Neuronal stem cell (in vitro differentiated cells): Measurements from ENCODE around the gene TLCD4.
"Not testable (repeated sequence)": the region's sequence is repeated elsewhere in the genome, so short reads cannot be mapped to it uniquely, and the experiment has no call there.

ENCODE experiments used
- DNase-seq: peaks from one replicate; pipeline ENCODE4 v3.0.0-alpha.2; 2013; ENCODE audit warnings: low spot score
- H2AFZ ChIP-seq: one replicate; pipeline ENCODE4 v1.6.1; 2013; ENCODE audit warnings: mild to moderate bottlenecking, low read length, inconsistent platforms
- H2AK5ac ChIP-seq: 2 replicates; pipeline ENCODE4 v1.6.1; 2013; ENCODE audit warnings: low read depth, mild to moderate bottlenecking, inconsistent platforms, low read length, moderate library complexity, mixed read lengths
- H2BK120ac ChIP-seq: 2 replicates; pipeline ENCODE4 v1.6.1; 2013; ENCODE audit warnings: low read depth, mild to moderate bottlenecking, inconsistent platforms, low read length, moderate library complexity, mixed read lengths
- H2BK12ac ChIP-seq: one replicate; pipeline ENCODE4 v1.6.1; 2013; ENCODE audit warnings: low read length, inconsistent platforms
- H2BK15ac ChIP-seq: 2 replicates; pipeline ENCODE4 v1.6.1; 2013; ENCODE audit warnings: mild to moderate bottlenecking, low read length, inconsistent platforms, mixed read lengths
- H2BK5ac ChIP-seq: one replicate; pipeline ENCODE4 v1.6.1; 2013; ENCODE audit warnings: inconsistent platforms, mild to moderate bottlenecking, low read length, moderate library complexity
- H3K14ac ChIP-seq: one replicate; pipeline ENCODE4 v1.6.1; 2013; ENCODE audit warnings: low read length, inconsistent platforms
- H3K18ac ChIP-seq: 2 replicates; pipeline ENCODE4 v1.6.1; 2013; ENCODE audit warnings: low read length, inconsistent platforms
- H3K23ac ChIP-seq: 2 replicates; pipeline ENCODE4 v1.6.1; 2013; ENCODE audit warnings: low read depth, mild to moderate bottlenecking, mixed read lengths, low read length, inconsistent platforms; ENCODE audit not compliant: poor library complexity
- H3K27ac ChIP-seq: replicated peaks from 3 replicates; pipeline ENCODE4 v1.5.1; 2013; ENCODE audit warnings: low read length, inconsistent platforms
- H3K27me3 ChIP-seq, 3 experiments: 2 replicates each; pipeline ENCODE4 v1.6.1; 2013; ENCODE audit warnings: low read length in 3 of 3, mild to moderate bottlenecking in 2 of 3, inconsistent platforms in 1 of 3, low read depth in 1 of 3, mixed read lengths in 1 of 3, moderate library complexity in 1 of 3; ENCODE audit not compliant: control insufficient read depth in 3 of 3, insufficient read depth in 3 of 3
- H3K36me3 ChIP-seq, 2 donors: replicated peaks in 1 of 2; 2 replicates each; pipeline ENCODE4 v1.6.1; 2013; ENCODE audit warnings: low read length in 2 of 2; ENCODE audit not compliant: control insufficient read depth in 2 of 2, insufficient read depth in 2 of 2
- H3K4ac ChIP-seq: 2 replicates; pipeline ENCODE4 v1.6.1; 2013; ENCODE audit warnings: inconsistent platforms, mild to moderate bottlenecking, low read length, moderate library complexity
- H3K4me1 ChIP-seq, 2 donors: 1 replicate in 1 of 2; 2 replicates in 1 of 2; pipeline ENCODE4 v1.6.1; 2013; ENCODE audit warnings: low read length in 2 of 2, low read depth in 1 of 2; ENCODE audit not compliant: control insufficient read depth in 2 of 2, insufficient read depth in 1 of 2
- H3K4me2 ChIP-seq: one replicate; pipeline ENCODE4 v1.6.1; 2013; ENCODE audit warnings: mild to moderate bottlenecking, low read length, inconsistent platforms; ENCODE audit not compliant: insufficient read depth, poor library complexity, severe bottlenecking
- H3K4me3 ChIP-seq, 2 donors: 2 replicates each; pipeline ENCODE4 v1.5.1; 2013; ENCODE audit warnings: low read length in 2 of 2, mild to moderate bottlenecking in 2 of 2, inconsistent platforms in 1 of 2, moderate library complexity in 1 of 2
- H3K79me1 ChIP-seq: one replicate; pipeline ENCODE4 v1.6.1; 2013; ENCODE audit warnings: low read depth, mild to moderate bottlenecking, inconsistent platforms, low read length, moderate library complexity
- H3K9ac ChIP-seq: one replicate; pipeline ENCODE4 v1.6.1; 2013; ENCODE audit warnings: mild to moderate bottlenecking, low read depth, low read length, inconsistent platforms; ENCODE audit not compliant: poor library complexity
- H3K9me3 ChIP-seq, 2 donors: replicated peaks in 1 of 2; 2 replicates each; pipeline versions ENCODE3 to v1.6.1; 2013; ENCODE audit warnings: low read length in 2 of 2, mild to moderate bottlenecking in 2 of 2, inconsistent platforms in 1 of 2, low read depth in 1 of 2, mixed read lengths in 1 of 2, moderate library complexity in 1 of 2; ENCODE audit not compliant: control insufficient read depth in 2 of 2, insufficient read depth in 1 of 2
- H4K8ac ChIP-seq: one replicate; pipeline ENCODE4 v1.6.1; 2013; ENCODE audit warnings: low read depth, mild to moderate bottlenecking, inconsistent platforms, low read length, moderate library complexity
- H4K91ac ChIP-seq: one replicate; pipeline ENCODE4 v1.6.1; 2013; ENCODE audit warnings: low read length, low read depth, mild to moderate bottlenecking, inconsistent platforms; ENCODE audit not compliant: poor library complexity
- WGBS, 2 donors: extraction: QIAGEN DNeasy Blood & Tissue Kit; methylation state at CpG; one replicate each; pipeline ENCODE4 v1.1.7; 2013; ENCODE audit warnings: missing lambda C conversion rate in 2 of 2, mixed read lengths in 1 of 2; ENCODE audit not compliant: insufficient read length in 2 of 2, insufficient replicate concordance in 1 of 2; ENCODE audit errors: extremely low coverage in 2 of 2; 5-methylcytosine and 5-hydroxymethylcytosine counted together

The TLCD4 gene

GRCh38 chr1:95091290-95091689 lies 25.9 kb upstream of the TLCD4 start:
- not testable (repeated sequence) for H2BK15ac ChIP-seq, DNase-seq, H3K4me3 ChIP-seq, H3K36me3 ChIP-seq, H2BK5ac ChIP-seq, H3K27me3 ChIP-seq, H3K27ac ChIP-seq, H4K8ac ChIP-seq, H2AK5ac ChIP-seq, H4K91ac ChIP-seq, H2BK12ac ChIP-seq, H2AFZ ChIP-seq, H3K4me2 ChIP-seq, H3K4ac ChIP-seq, H3K4me1 ChIP-seq, H3K23ac ChIP-seq, H3K79me1 ChIP-seq, H2BK120ac ChIP-seq, H3K14ac ChIP-seq
- Histone ChIP-seq H3K18ac (peak overlapping the region; percentile 62), H3K9me3 (peaks cover 6 to 12% of the 10 kb centered on the region in 2 donors), H3K9ac (peak overlapping the region; percentile 35)
- WGBS, 2 donors, result no CpG with 5 or more reads among the region's 28 CpGs

- H3K4me2 ChIP-seq, H3K23ac ChIP-seq, H2BK12ac ChIP-seq, H3K27me3 ChIP-seq, H2BK120ac ChIP-seq, H2BK5ac ChIP-seq, H3K4ac ChIP-seq, H3K4me3 ChIP-seq, H4K8ac ChIP-seq, H2BK15ac ChIP-seq, H3K9ac ChIP-seq, H3K18ac ChIP-seq, H2AK5ac ChIP-seq, H3K4me1 ChIP-seq, H3K36me3 ChIP-seq, H3K27ac ChIP-seq, H3K79me1 ChIP-seq, H2AFZ ChIP-seq, H4K91ac ChIP-seq, H3K14ac ChIP-seq, DNase-seq: not testable (repeated sequence)
- H3K9me3 ChIP-seq, result peaks cover 6 to 12% of the 10 kb centered on the region in 2 donors
Observed at GRCh38 chr1:95092891-95093290, 24.3 kb upstream of the TLCD4 start.

- no peak overlapping the region for H2AK5ac ChIP-seq
- H3K4me1 ChIP-seq, result no peaks in the 10 kb centered on the region
- H4K8ac ChIP-seq, result no peak overlapping the region
- H3K4ac ChIP-seq, result no peak overlapping the region
- DNase-seq, result no peak
- no peak overlapping the region for H3K4me2 ChIP-seq
- no peaks in the 10 kb centered on the region for H3K79me1 ChIP-seq
- no peak overlapping the region for H3K9ac ChIP-seq
- H3K9me3 ChIP-seq, result peaks cover 6 to 9% of the 10 kb centered on the region in 2 donors
- H2BK5ac ChIP-seq, result no peak overlapping the region
- no peak overlapping the region for H3K14ac ChIP-seq
- no peak overlapping the region for H3K23ac ChIP-seq
- H2BK120ac ChIP-seq, result no peak overlapping the region
- no CpG with 5 or more reads among the region's 1 CpG for WGBS, 2 donors
- H3K4me3 ChIP-seq, result no peak overlapping the region
- H3K36me3 ChIP-seq, result no peaks in the 10 kb centered on the region
- H2BK15ac ChIP-seq, result no peak overlapping the region
- H2BK12ac ChIP-seq, result no peak overlapping the region
- no peak overlapping the region for H4K91ac ChIP-seq
- no peak overlapping the region for H3K27ac ChIP-seq
- no peak overlapping the region for H3K18ac ChIP-seq
- H3K27me3 ChIP-seq, result no peaks in the 10 kb centered on the region
- H2AFZ ChIP-seq, result no peak overlapping the region
Observed at GRCh38 chr1:95093296-95093695, 23.9 kb upstream of the TLCD4 start.

GRCh38 chr1:95094923-95095322 lies 22.2 kb upstream of the TLCD4 start:
- no peak overlapping the region for H2BK15ac ChIP-seq
- H2BK5ac ChIP-seq, result no peak overlapping the region
- H3K18ac ChIP-seq, result no peak overlapping the region
- no peak overlapping the region for H2BK120ac ChIP-seq
- no peaks in the 10 kb centered on the region for H3K27me3 ChIP-seq
- no peak overlapping the region for H3K4me3 ChIP-seq
- no peaks in the 10 kb centered on the region for H3K79me1 ChIP-seq
- H3K27ac ChIP-seq, result no peak overlapping the region
- no peak overlapping the region for H2BK12ac ChIP-seq
- H4K91ac ChIP-seq, result no peak overlapping the region
- H3K9me3 ChIP-seq, result peaks cover 2 to 3% of the 10 kb centered on the region in 2 donors
- no peak overlapping the region for H3K14ac ChIP-seq
- no peak for DNase-seq
- H3K36me3 ChIP-seq, result no peaks in the 10 kb centered on the region
- no peak overlapping the region for H3K4me2 ChIP-seq
- H3K4me1 ChIP-seq, result no peaks in the 10 kb centered on the region
- no peak overlapping the region for H4K8ac ChIP-seq
- H3K23ac ChIP-seq, result no peak overlapping the region
- no CpG with 5 or more reads among the region's 2 CpGs for WGBS, 2 donors
- no peak overlapping the region for H2AK5ac ChIP-seq
- H3K4ac ChIP-seq, result no peak overlapping the region
- no peak overlapping the region for H2AFZ ChIP-seq
- no peak overlapping the region for H3K9ac ChIP-seq
